GM19372 (cell line): Measurements from ENCODE around the gene TBCK.

ENCODE experiments used
- ATAC-seq: cut with Tn5 transposase; IDR thresholded peaks from one replicate; pipeline ENCODE4 v1.9.1; 2021; ENCODE audit warnings: mild to moderate bottlenecking, low read depth, moderate library complexity; ENCODE audit not compliant: unreplicated experiment

TBCK gene

DNA sequence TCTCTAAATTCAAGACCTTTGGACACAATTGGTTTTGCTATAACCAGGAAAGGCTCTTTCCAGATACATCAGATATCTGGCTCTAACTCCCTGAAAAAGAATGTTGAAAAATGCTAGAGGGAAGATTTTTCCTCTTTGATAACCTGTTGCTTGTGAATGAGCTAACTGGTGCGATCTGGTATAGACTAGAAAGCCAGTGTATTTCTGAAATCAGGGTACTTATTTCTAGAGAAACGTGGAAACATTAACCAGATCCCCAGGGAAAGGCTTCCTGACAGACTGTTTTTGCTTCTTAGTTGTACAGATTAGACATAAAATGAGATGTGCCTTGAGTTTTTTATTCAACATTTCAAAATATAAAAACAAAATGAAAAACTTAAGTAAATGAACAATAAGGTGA, 313.0 kb downstream of the TBCK start:
- ATAC-seq = no peak

DNA sequence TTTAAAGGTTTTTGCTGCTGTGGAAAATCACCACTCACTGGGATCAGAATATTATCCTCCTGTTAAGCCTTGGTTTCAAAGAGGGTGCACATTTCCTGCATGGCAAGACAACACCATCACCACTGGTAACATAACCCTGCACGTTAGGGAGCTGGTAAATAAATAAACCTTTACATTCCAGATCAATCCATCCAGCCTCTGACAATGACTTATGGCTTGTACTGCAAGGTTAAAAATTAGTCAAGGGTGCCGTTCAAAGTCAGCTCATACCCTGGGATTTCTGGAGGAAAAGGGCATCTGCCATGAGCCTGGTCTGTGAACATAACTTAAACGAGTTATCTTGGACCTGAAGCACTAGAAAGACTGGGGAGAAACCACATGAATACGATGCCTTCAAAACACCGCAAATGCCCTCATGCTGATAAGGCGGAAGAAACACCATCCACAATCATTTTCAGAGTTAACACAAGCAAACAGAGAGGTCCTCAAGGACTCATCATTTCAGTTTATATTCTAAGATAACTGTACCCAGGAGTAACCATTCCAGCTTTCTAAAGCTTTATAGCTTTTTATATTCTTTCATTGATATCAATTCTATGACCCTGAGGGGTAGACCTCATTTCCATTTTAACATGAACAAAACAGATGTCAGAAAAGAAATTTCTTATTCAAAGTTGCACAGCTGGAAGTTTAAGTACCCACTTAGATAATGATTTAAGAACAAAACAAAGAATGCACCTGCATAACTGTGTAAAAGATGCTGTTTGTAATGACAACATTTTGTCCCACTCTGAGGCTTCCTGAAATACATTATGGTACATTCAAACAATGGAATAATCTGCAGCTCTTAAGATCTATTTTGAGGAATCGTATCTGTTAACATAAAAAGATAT, 317.6 kb downstream of the TBCK start:
- ATAC-seq = no peak

DNA sequence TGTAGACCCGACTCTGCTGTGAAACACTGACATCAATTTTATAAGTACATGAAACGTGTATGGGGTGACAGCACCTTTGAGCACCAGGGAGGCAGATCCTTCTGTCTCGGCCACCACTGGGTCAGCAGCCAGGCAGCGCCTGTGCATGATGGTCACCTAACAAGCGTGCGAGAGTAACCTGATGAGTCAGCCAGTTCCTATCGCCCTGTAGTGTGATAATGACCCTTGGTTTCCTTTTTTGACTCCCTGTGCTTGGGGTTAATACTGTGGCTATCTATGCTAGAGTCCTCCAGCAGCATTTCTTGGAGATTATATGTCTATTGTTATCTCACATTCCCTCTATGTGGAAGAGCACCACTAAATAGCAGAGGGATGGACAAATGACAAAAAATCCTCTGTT, 319.2 kb downstream of the TBCK start:
- no peak for ATAC-seq

DNA sequence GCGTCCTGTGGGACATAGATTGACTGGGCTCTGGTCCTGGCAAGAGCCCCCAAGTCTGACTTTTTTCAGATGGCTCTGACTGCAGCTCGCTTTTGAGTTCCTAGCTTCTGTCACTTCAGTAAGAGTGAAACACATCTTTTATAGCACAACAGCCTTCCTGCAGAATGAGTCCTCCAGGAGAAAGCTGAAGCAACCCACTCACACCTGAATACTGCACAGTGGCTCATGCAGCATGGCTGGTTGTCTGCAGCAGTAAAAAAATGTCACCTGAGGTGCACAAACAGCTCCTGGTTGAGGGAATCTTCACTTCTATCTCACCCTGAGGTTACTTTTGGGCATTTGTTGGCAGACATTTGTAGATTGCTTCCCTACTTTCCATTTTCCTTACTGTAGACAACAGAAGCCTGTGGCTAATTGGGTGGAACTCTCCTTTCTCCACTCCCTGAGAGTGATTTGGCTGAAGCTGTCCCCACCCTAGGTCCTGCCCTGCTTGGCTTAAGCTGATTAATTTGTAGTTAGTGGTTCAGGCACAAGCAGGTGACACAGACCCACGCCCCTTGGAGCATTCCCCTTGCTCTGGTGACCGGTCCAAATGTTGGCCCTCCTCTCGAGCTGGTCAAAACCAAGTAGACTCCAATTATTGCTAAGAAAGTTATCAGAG, 321.0 kb downstream of the TBCK start:
- ATAC-seq = no peak

DNA sequence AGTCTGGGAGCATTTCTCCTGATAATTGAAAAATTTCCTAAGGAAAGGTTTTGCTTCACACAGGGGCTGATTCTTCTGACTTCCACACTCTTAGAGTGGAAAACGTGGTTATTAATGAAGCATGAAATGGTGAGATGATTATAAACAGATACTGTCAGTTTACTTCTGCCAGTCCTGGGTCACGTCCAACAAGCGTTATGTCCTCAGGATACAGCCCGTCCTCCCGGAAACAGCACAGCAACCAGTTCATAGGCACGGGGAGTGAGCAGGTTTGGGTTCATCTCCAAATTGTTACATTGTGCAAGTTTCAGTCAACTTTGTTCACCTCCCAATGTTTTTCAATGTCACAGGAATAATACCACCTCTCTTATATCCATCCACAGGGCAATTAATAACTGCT, 321.9 kb downstream of the TBCK start:
- no peak for ATAC-seq

DNA sequence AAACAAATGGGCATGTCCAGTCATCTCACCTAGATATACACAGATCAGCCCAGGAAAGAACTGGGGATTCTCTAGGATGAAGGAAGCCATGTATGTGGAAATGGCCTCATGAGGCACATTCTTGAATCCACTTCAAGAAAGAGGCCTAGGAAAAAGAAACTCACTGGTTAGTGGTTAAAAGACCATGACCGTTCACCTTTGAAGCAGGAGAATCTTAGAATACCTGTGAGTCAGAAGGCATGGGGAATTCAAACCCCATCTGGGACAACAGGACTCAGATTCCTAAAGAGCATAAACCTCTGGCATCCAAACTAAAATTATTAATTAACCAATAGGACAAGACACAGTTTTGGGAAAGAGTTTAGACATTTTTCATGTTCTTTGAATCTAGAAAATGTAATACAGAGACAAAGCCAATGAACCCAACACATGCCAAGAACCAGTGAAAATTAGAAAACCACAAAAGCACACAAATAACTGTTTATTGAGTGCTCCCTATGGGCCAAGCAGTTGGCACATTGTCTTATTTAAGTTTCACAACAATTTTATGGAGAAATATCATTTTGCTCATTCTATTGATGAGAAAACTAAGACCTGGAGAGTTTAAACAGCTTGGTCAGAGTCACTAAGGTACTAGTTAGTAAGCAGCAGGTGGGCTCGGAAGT, 323.2 kb downstream of the TBCK start:
- ATAC-seq = no peak

DNA sequence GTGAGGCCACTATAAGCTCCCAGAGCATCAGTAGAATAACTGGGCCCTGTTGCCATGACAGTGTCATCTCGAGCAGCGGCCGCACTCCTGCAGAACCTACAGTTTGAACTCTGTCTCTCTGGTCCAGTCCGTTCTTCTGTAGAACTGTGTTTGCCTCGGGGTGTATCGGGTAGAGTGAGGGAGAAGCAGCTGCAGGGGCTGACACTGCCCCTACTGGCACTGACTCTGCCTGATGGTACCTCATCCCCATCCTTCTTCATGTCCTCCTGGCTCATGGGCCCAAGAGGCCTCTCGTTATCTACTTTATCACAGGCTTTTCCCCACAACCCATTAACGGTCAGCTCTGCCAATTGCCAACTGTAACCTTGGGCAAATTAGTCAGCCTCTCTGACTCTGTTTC, 324.3 kb downstream of the TBCK start:
- ATAC-seq = no peak
